Astrocyte (in vitro differentiated cells and primary cell): ENCODE results near the gene TIAM2. TPM values are rescaled to one million over a fixed set of nuclear protein-coding genes. Genes with fewer than 3 reads are reported as not detected.
A peak's percentile ranks its signal among the peaks of the same experiment; 100 is the strongest.

Experiments
- DNase-seq: peaks from one replicate; pipeline ENCODE4 v3.0.0-alpha.2; 2010; ENCODE audit warnings: low read depth
- FAIRE-seq: peaks from 2 replicates; lab custom pipeline; 2011; peaks lifted over from hg19 to GRCh38; lab: Jason Lieb, UNC
- H2AFZ ChIP-seq: 2 replicates; pipeline ENCODE4 v1.6.0; 2012; ENCODE audit warnings: low read depth, low read length, inconsistent platforms
- H3K27ac ChIP-seq: 2 replicates; pipeline ENCODE4 v1.5.1; 2011; ENCODE audit warnings: low read depth, low read length, inconsistent platforms
- H3K27me3 ChIP-seq: 2 replicates; pipeline ENCODE4 v1.6.0; 2011; ENCODE audit warnings: low read length, inconsistent platforms; ENCODE audit not compliant: insufficient read depth
- H3K36me3 ChIP-seq: 2 replicates; pipeline ENCODE4 v1.5.1; 2011; ENCODE audit warnings: low read length, inconsistent platforms; ENCODE audit not compliant: insufficient read depth
- H3K4me1 ChIP-seq: 2 replicates; pipeline ENCODE4 v1.5.1; 2011; ENCODE audit warnings: low read length, inconsistent platforms; ENCODE audit not compliant: insufficient read depth
- H3K4me2 ChIP-seq: 2 replicates; pipeline ENCODE4 v1.6.0; 2012; ENCODE audit warnings: low read length, inconsistent platforms
- H3K4me3 ChIP-seq: 2 replicates; pipeline ENCODE4 v1.5.1; 2011; ENCODE audit warnings: low read depth, mild to moderate bottlenecking, low read length, inconsistent platforms; ENCODE audit not compliant: insufficient read depth
- H3K79me2 ChIP-seq: 2 replicates; pipeline ENCODE4 v1.6.0; 2012; ENCODE audit warnings: mild to moderate bottlenecking, low read length, inconsistent platforms; ENCODE audit not compliant: insufficient read depth
- H3K9ac ChIP-seq: 2 replicates; pipeline ENCODE4 v1.6.0; 2012; ENCODE audit warnings: mild to moderate bottlenecking, low read length, inconsistent platforms
- H3K9me3 ChIP-seq: 2 replicates; pipeline ENCODE4 v1.5.1; 2012; ENCODE audit warnings: low read depth, mild to moderate bottlenecking, low read length, inconsistent platforms; ENCODE audit not compliant: insufficient read depth
- H4K20me1 ChIP-seq: 2 replicates; pipeline ENCODE4 v1.6.0; 2012; ENCODE audit warnings: low read length, inconsistent platforms; ENCODE audit not compliant: insufficient read depth
- H3K27ac Mint-ChIP-seq: one replicate; pipeline ENCODE4 v1.8.0; 2021; ENCODE audit warnings: mild to moderate bottlenecking, mixed read lengths; ENCODE audit not compliant: unreplicated experiment
- H3K27me3 Mint-ChIP-seq: one replicate; pipeline ENCODE4 v1.8.0; 2021; ENCODE audit warnings: low read depth, mixed read lengths; ENCODE audit not compliant: unreplicated experiment
- H3K36me3 Mint-ChIP-seq: one replicate; pipeline ENCODE4 v1.8.0; 2021; ENCODE audit warnings: low read depth, mixed read lengths; ENCODE audit not compliant: unreplicated experiment
- H3K4me1 Mint-ChIP-seq: one replicate; pipeline ENCODE4 v1.8.0; 2021; ENCODE audit warnings: low read depth, mixed read lengths; ENCODE audit not compliant: unreplicated experiment
- H3K4me3 Mint-ChIP-seq: one replicate; pipeline ENCODE4 v1.8.0; 2021; ENCODE audit warnings: mild to moderate bottlenecking, moderate library complexity, mixed read lengths; ENCODE audit not compliant: unreplicated experiment
- H3K9me3 Mint-ChIP-seq: one replicate; pipeline ENCODE4 v1.8.0; 2021; ENCODE audit warnings: mild to moderate bottlenecking, mixed read lengths; ENCODE audit not compliant: unreplicated experiment
- EZH2 ChIP-seq: IDR thresholded peaks from 2 replicates; pipeline ENCODE4 v1.6.1; 2012; ENCODE audit warnings: mild to moderate bottlenecking, low read length, inconsistent platforms; ENCODE audit not compliant: insufficient read depth
- total RNA-seq: library from RNA; stranded (reverse); gene quantifications from 2 replicates; pipeline ENCODE4 v1.2.1, GENCODE V29; 2021
- TF ChIP-seq, protein P1 (sequence below): IDR thresholded peaks from 2 replicates; pipeline ENCODE4 v1.5.1; 2011; ENCODE audit warnings: low read depth, mild to moderate bottlenecking, inconsistent platforms, low read length, moderate library complexity; ENCODE audit not compliant: insufficient read depth

Gene TIAM2
- total RNA-seq, 1 donor from 2014 or later: 23.6 TPM

DNA sequence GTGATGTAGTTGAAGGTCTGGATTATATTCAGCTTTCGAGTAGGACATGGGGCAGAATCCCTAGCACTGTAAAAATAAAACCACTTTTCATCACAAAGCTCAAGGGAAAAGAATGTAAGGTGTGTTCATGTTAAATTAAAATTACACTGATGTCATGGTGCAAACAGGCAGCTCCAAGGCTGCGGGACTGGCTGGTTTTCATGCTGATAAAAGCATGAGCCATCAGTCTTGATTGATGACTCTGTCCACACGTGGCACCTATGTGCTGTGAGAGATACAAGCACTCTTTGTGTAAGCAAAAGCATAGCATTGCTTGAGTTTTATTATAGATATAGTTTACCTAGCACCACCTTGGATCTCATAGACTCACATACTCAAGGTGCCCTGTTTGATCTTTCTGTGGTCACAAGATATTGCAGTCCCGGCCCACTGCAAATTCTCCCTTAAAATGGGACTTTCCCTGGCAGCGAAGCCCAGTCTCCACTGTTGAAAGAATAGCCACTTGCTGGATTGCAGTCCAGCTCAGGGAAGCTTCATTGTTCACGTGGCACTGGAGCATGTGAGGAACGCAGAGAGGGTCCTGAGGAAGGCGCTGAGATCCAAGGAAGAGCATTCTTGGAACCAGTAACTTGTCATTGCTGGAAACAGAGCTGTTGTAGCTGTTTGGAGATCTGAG, 90.6 kb downstream of the TIAM2 start:
- H3K36me3 Mint-ChIP-seq: no peaks in the 10 kb centered on the region
- TF ChIP-seq, protein P1, sequence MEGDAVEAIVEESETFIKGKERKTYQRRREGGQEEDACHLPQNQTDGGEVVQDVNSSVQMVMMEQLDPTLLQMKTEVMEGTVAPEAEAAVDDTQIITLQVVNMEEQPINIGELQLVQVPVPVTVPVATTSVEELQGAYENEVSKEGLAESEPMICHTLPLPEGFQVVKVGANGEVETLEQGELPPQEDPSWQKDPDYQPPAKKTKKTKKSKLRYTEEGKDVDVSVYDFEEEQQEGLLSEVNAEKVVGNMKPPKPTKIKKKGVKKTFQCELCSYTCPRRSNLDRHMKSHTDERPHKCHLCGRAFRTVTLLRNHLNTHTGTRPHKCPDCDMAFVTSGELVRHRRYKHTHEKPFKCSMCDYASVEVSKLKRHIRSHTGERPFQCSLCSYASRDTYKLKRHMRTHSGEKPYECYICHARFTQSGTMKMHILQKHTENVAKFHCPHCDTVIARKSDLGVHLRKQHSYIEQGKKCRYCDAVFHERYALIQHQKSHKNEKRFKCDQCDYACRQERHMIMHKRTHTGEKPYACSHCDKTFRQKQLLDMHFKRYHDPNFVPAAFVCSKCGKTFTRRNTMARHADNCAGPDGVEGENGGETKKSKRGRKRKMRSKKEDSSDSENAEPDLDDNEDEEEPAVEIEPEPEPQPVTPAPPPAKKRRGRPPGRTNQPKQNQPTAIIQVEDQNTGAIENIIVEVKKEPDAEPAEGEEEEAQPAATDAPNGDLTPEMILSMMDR: no peak
- TF ChIP-seq EZH2: no peak
- FAIRE-seq (no peak), DNase-seq (peak; percentile 95)
- Histone ChIP-seq H3K4me1 (peaks cover 27% of the 10 kb centered on the region), H3K4me3 (no peak overlapping the region), H3K4me2 (peak overlapping the region; percentile 65), H3K9ac (peak overlapping the region; percentile 67), H3K27ac (peak overlapping the region; percentile 86), H4K20me1 (no peaks in the 10 kb centered on the region), H3K27me3 (no peaks in the 10 kb centered on the region), H3K36me3 (no peaks in the 10 kb centered on the region), H2AFZ (peak overlapping the region; percentile 8), H3K79me2 (no peaks in the 10 kb centered on the region), H3K9me3 (no peaks in the 10 kb centered on the region)
- peaks cover 54% of the 10 kb centered on the region for H3K4me1 Mint-ChIP-seq
- H3K27ac Mint-ChIP-seq: peak overlapping the region; percentile 97
- no peaks in the 10 kb centered on the region for H3K27me3 Mint-ChIP-seq
- H3K9me3 Mint-ChIP-seq: no peaks in the 10 kb centered on the region
- peak overlapping the region; percentile 71 for H3K4me3 Mint-ChIP-seq

DNA sequence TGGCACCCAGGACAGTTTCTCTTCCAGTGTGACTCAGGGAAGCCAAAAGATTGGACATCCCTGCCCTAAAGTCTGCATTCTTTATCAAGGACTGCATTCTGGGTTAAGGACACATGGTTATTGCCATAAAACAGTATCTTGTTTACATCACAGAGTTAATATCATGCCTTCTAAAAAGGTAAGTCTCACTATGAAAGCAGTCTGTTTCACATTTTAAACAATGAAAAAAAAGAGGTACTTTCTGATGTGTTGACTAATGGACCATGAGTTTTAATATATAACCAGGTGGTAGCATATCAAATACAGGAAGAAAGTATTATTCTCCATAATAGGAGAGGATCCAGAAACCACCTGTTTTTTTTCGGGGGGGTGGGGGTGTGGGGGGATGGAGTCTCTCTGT, 93.7 kb downstream of the TIAM2 start:
- no peaks in the 10 kb centered on the region for H3K36me3 ChIP-seq
- Mint-ChIP-seq H3K4me3 (no peak overlapping the region), H3K36me3 (peaks cover 6% of the 10 kb centered on the region), H3K9me3 (peaks cover under 1% of the 10 kb centered on the region), H3K27me3 (no peaks in the 10 kb centered on the region), H3K4me1 (peaks cover 50% of the 10 kb centered on the region), H3K27ac (peak overlapping the region; percentile 83)
- no peak overlapping the region for H3K4me3 ChIP-seq
- H3K27me3 ChIP-seq: no peaks in the 10 kb centered on the region
- H3K79me2 ChIP-seq: no peaks in the 10 kb centered on the region
- H3K27ac ChIP-seq: no peak overlapping the region
- DNase-seq (no peak), FAIRE-seq (no peak)
- H4K20me1 ChIP-seq: no peaks in the 10 kb centered on the region
- H3K9ac ChIP-seq: no peak overlapping the region
- H2AFZ ChIP-seq: no peak overlapping the region
- H3K9me3 ChIP-seq: no peaks in the 10 kb centered on the region
- H3K4me2 ChIP-seq: no peak overlapping the region
- TF ChIP-seq, protein P1: no peak
- TF ChIP-seq EZH2: no peak
- H3K4me1 ChIP-seq: peaks cover 23% of the 10 kb centered on the region

DNA sequence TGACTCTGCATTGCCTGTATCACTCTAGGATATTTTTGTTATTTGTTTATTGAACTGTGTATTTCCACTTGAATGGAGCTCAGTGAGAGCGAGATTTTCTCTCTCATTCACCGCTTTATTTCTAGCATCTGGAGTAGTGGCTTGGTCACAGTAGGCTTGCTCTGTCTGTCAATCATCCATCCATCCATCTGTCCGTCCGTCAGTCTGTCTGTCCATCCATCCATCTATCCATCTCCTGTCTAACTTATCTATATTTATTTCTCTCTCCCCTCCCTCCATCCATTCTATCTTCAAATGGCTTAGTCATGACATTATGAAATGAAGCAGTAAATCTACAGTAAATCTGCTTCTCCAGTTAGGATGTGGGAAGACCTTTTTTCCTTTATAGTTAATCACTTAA, 94.6 kb downstream of the TIAM2 start:
- peaks cover 3% of the 10 kb centered on the region for H3K9me3 Mint-ChIP-seq
- H3K4me2 ChIP-seq: no peak overlapping the region
- H3K27ac Mint-ChIP-seq: peak overlapping the region; percentile 70

More for the DNA sequence above, 94.6 kb downstream of the TIAM2 start:
- Histone ChIP-seq H3K9ac (no peak overlapping the region), H3K27ac (no peak overlapping the region), H3K79me2 (no peaks in the 10 kb centered on the region), H3K4me1 (peaks cover 17% of the 10 kb centered on the region), H3K4me3 (no peak overlapping the region), H4K20me1 (no peaks in the 10 kb centered on the region), H3K27me3 (no peaks in the 10 kb centered on the region), H2AFZ (no peak overlapping the region), H3K36me3 (no peaks in the 10 kb centered on the region), H3K9me3 (no peaks in the 10 kb centered on the region)
- DNase-seq (no peak), FAIRE-seq (no peak)
- Mint-ChIP-seq H3K36me3 (peaks cover 6% of the 10 kb centered on the region), H3K4me1 (peaks cover 44% of the 10 kb centered on the region), H3K27me3 (no peaks in the 10 kb centered on the region), H3K4me3 (no peak overlapping the region)
- TF ChIP-seq, protein P1: no peak
